HepG2 (cell line): Measurements from ENCODE around the gene CREBRF. TPM values are rescaled to one million over a fixed set of nuclear protein-coding genes. Genes with fewer than 3 reads are reported as not detected.
A peak's percentile ranks its signal among the peaks of the same experiment; 100 is the strongest.

ENCODE experiments used
- ATAC-seq: fragments of 200-7000 bp; cut with Tn5 transposase; 3 replicates; pipeline ENCODE4 v1.9.1; 2020; ENCODE audit warnings: mild to moderate bottlenecking, moderate library complexity
- BruUV-seq: library from RNA; stranded (reverse); fragments of 400-500 nt; replicated peaks from 2 replicates; lab custom pipeline; 2021; lab: Mats Ljungman, UMichigan
- CTCF ChIA-PET: fragments of 300-600 bp; formaldehyde crosslinking; extraction: SDS; loops from one replicate; lab custom pipeline; 2021; ENCODE audit warnings: low total read pairs, inconsistent platforms, low intra/inter-chr PET ratio; lab: Yijun Ruan, JAX
- POLR2A ChIA-PET: fragments of 350-600 bp; sonication (Branson Sonifier 250); formaldehyde crosslinking; loops from one replicate; lab custom pipeline; 2020; ENCODE audit warnings: antibody characterized with exemption, inconsistent platforms; lab: Yijun Ruan, JAX
- DNase-seq: peaks from one replicate; pipeline ENCODE4 v3.0.0-alpha.2; 2015; ENCODE audit warnings: low spot score
- FAIRE-seq: peaks from 3 replicates; lab custom pipeline; 2011; peaks lifted over from hg19 to GRCh38; lab: Jason Lieb, UNC
- H2AFZ ChIP-seq: one replicate; pipeline ENCODE4 v1.6.1; 2011; ENCODE audit warnings: low read length, inconsistent platforms
- H3K27ac ChIP-seq: fragments of 300-600 bp; 3 replicates; pipeline ENCODE4 v1.8.0; 2011; ENCODE audit warnings: mixed run types, mild to moderate bottlenecking, mixed read lengths, low read length, inconsistent platforms; ENCODE audit not compliant: insufficient read depth; ENCODE audit errors: extremely low read length
- H3K27me3 ChIP-seq, 2 experiments: fragments of 200-600 bp in 1 of 2; 2 replicates in 1 of 2; 3 replicates in 1 of 2; pipeline versions ENCODE4 v1.6.0 to v1.8.0; 2011; ENCODE audit warnings: low read length in 2 of 2, mild to moderate bottlenecking in 2 of 2, moderate library complexity in 2 of 2, inconsistent platforms in 1 of 2; ENCODE audit not compliant: insufficient read depth in 2 of 2, control insufficient read depth in 1 of 2
- H3K36me3 ChIP-seq, 2 experiments: fragments of 200-600 bp in 1 of 2; replicated peaks in 1 of 2; 2 replicates in 1 of 2; 3 replicates in 1 of 2; pipeline versions ENCODE4 v1.5.1 to v1.8.0; 2011; ENCODE audit warnings: low read length in 2 of 2, inconsistent platforms in 1 of 2; ENCODE audit not compliant: insufficient read depth in 2 of 2, control insufficient read depth in 1 of 2
- H3K4me1 ChIP-seq: 2 replicates; pipeline ENCODE4 v1.5.1; 2012; ENCODE audit warnings: low read length, inconsistent platforms; ENCODE audit not compliant: insufficient read depth
- H3K4me2 ChIP-seq: 2 replicates; pipeline ENCODE4 v1.6.0; 2011; ENCODE audit warnings: low read depth, low read length, inconsistent platforms
- H3K4me3 ChIP-seq, 3 experiments: fragments of 200-600 bp in 1 of 3; sonication (generic), shearing (Covaris generic) in 1 of 3; replicated peaks in 1 of 3; 2 replicates each; pipeline ENCODE4 v1.5.1; 2011 to 2016; ENCODE audit warnings: low read length in 3 of 3, inconsistent platforms in 2 of 3, low read depth in 2 of 3, mild to moderate bottlenecking in 2 of 3, control low read depth in 1 of 3, mixed read lengths in 1 of 3; ENCODE audit not compliant: insufficient read depth in 1 of 3
- H3K79me2 ChIP-seq: one replicate; pipeline ENCODE4 v1.6.1; 2011; ENCODE audit warnings: low read length, inconsistent platforms; ENCODE audit not compliant: insufficient read depth
- H3K9ac ChIP-seq: 2 replicates; pipeline ENCODE4 v1.6.0; 2011; ENCODE audit warnings: mild to moderate bottlenecking, low read depth, low read length, inconsistent platforms; ENCODE audit not compliant: insufficient read depth
- H3K9me3 ChIP-seq: 2 replicates; pipeline ENCODE4 v1.5.1; 2012; ENCODE audit warnings: mild to moderate bottlenecking, low read length
- H4K20me1 ChIP-seq: 2 replicates; pipeline ENCODE4 v1.6.0; 2011; ENCODE audit warnings: inconsistent platforms, mild to moderate bottlenecking, low read length, moderate library complexity; ENCODE audit not compliant: insufficient read depth
- HNF4A ChIP-seq: sonication (generic); formaldehyde crosslinking; IDR thresholded peaks from 2 replicates; pipeline ENCODE4 v1.4.0; 2020; ENCODE audit warnings: missing genetic modification reagents
- KDM2A ChIP-seq: sonication (generic); formaldehyde crosslinking; IDR thresholded peaks from 2 replicates; pipeline ENCODE4 v1.4.0; 2020; ENCODE audit warnings: low read depth, missing genetic modification reagents, borderline replicate concordance
- KMT2A ChIP-seq: sonication (generic); formaldehyde crosslinking; IDR thresholded peaks from 2 replicates; pipeline ENCODE4 v1.4.0; 2020; ENCODE audit warnings: missing genetic modification reagents
- MAFF ChIP-seq: IDR thresholded peaks from 2 replicates; pipeline ENCODE4 v1.6.1; 2011; ENCODE audit warnings: low read depth, low read length, improper control_type of control experiment
- NFIC ChIP-seq: IDR thresholded peaks from 2 replicates; pipeline ENCODE4 v1.6.1; 2012; ENCODE audit warnings: mild to moderate bottlenecking, low read length, inconsistent platforms
- NR2F1 ChIP-seq, 2 experiments: fragments of 450-650 bp in 1 of 2; formaldehyde crosslinking in 1 of 2; IDR thresholded peaks; 2 replicates each; pipeline versions ENCODE4 v1.5.0 to v1.6.1; 2016 to 2020; ENCODE audit warnings: mild to moderate bottlenecking in 1 of 2, missing compliant biosample characterization in 1 of 2, missing genetic modification reagents in 1 of 2, moderate library complexity in 1 of 2
- RXRA ChIP-seq: sonication (generic); formaldehyde crosslinking; IDR thresholded peaks from 2 replicates; pipeline ENCODE4 v1.5.1; 2020; ENCODE audit warnings: missing genetic modification reagents
- SALL1 ChIP-seq: sonication (generic); formaldehyde crosslinking; IDR thresholded peaks from 2 replicates; pipeline ENCODE4 v1.8.0; 2022; ENCODE audit warnings: mild to moderate bottlenecking, missing genetic modification reagents
- SMYD3 ChIP-seq: sonication (generic); formaldehyde crosslinking; IDR thresholded peaks from 2 replicates; pipeline ENCODE4 v1.8.1; 2023; ENCODE audit warnings: mild to moderate bottlenecking, missing genetic modification reagents
- SP1 ChIP-seq, 2 experiments: fragments of 450-650 bp in 1 of 2; sonication (generic) in 1 of 2; formaldehyde crosslinking in 1 of 2; IDR thresholded peaks; 2 replicates each; pipeline versions ENCODE4 v1.4.0 to v1.6.1; 2016 to 2020; ENCODE audit warnings: missing genetic modification reagents in 1 of 2
- ZBTB8A ChIP-seq: sonication (generic); formaldehyde crosslinking; IDR thresholded peaks from 2 replicates; pipeline ENCODE4 v1.4.0; 2020; ENCODE audit warnings: mild to moderate bottlenecking, low read depth, missing genetic modification reagents, borderline replicate concordance
- ZFX ChIP-seq: sonication (generic); formaldehyde crosslinking; IDR thresholded peaks from 2 replicates; pipeline ENCODE4 v1.4.0; 2020; ENCODE audit warnings: mild to moderate bottlenecking, low read depth, missing genetic modification reagents, moderate library complexity
- ZNF264 ChIP-seq: sonication (generic); formaldehyde crosslinking; IDR thresholded peaks from 2 replicates; pipeline ENCODE4 v1.4.0; 2020; ENCODE audit warnings: missing genetic modification reagents
- ZNF570 ChIP-seq: sonication (generic); formaldehyde crosslinking; IDR thresholded peaks from 2 replicates; pipeline ENCODE4 v1.4.0; 2020; ENCODE audit warnings: mild to moderate bottlenecking, missing genetic modification reagents, borderline replicate concordance
- ZNF891 ChIP-seq: sonication (generic); formaldehyde crosslinking; IDR thresholded peaks from 2 replicates; pipeline ENCODE4 v1.5.0; 2020; ENCODE audit warnings: mild to moderate bottlenecking, missing genetic modification reagents
- ZSCAN31 ChIP-seq: sonication (generic); formaldehyde crosslinking; IDR thresholded peaks from 2 replicates; pipeline ENCODE4 v1.5.0; 2020; ENCODE audit warnings: low read depth, mild to moderate bottlenecking, missing genetic modification reagents
- WGBS: methylation state at CpG from one replicate; pipeline ENCODE4 v1.1.6; 2017; ENCODE audit warnings: low lambda C conversion rate; 5-methylcytosine and 5-hydroxymethylcytosine counted together
- in situ Hi-C: cut with HindIII; loops from 2 replicates; pipeline ENCODE4 v1.10.0; 2017; ENCODE audit warnings: low pct_unique_long_range_greater_than_20kb; ENCODE audit not compliant: extremely low pct_ligation_motif_present
- intact Hi-C: fragments of 100-400 bp; cut with micrococcal nuclease; formaldehyde crosslinking; loops from one replicate; pipeline ENCODE4 v1.10.0; 2022; ENCODE audit not compliant: unreplicated experiment
- polyA plus RNA-seq, 8 experiments: library from polyadenylated mRNA; depleted of rRNA in 3 of 8; stranded (reverse) in 7 of 8; unstranded in 1 of 8; fragments of >200 nt; fragmentation: Illumina TruSeq in 4 of 8; extraction: Trizol in 4 of 8; gene quantifications; 2 replicates each; pipeline versions ENCODE4 v1.2.1 to v1.2.3, GENCODE V29; 2011 to 2016; ENCODE audit warnings: low read depth in 4 of 8, missing spikeins in 1 of 8, mixed read lengths in 1 of 8; ENCODE audit not compliant: insufficient read depth in 1 of 8
- total RNA-seq, 5 experiments: library from RNA; depleted of rRNA; stranded (reverse); fragments of >200 nt; fragmentation: Illumina TruSeq; extraction: Trizol; gene quantifications; 2 replicates each; pipeline ENCODE4 v1.2.3, GENCODE V29; 2016; ENCODE audit warnings: low read depth in 1 of 5
- TF ChIP-seq, protein P1 (sequence below): sonication (generic); formaldehyde crosslinking; IDR thresholded peaks from 2 replicates; pipeline ENCODE4 v1.4.0; 2020; ENCODE audit warnings: missing genetic modification reagents
- TF ChIP-seq, protein P2 (sequence below): IDR thresholded peaks from 2 replicates; pipeline ENCODE4 v1.6.1; 2012; ENCODE audit warnings: low read depth, low read length, improper control_type of control experiment
- TF ChIP-seq, protein P3 (sequence below): sonication (generic); formaldehyde crosslinking; IDR thresholded peaks from 2 replicates; pipeline ENCODE4 v1.8.1; 2023; ENCODE audit warnings: missing genetic modification reagents, inconsistent platforms, borderline replicate concordance
- TF ChIP-seq, protein P4 (sequence below): IDR thresholded peaks from 2 replicates; pipeline ENCODE4 v1.6.1; 2016; ENCODE audit warnings: low read depth, borderline replicate concordance

CREBRF gene
- total and polyA plus RNA-seq, 2 of the 13 experiments (the other 11 are each of a cell fraction or from before 2014, with no cell fraction given): 4.5 to 10.2 TPM

DNA sequence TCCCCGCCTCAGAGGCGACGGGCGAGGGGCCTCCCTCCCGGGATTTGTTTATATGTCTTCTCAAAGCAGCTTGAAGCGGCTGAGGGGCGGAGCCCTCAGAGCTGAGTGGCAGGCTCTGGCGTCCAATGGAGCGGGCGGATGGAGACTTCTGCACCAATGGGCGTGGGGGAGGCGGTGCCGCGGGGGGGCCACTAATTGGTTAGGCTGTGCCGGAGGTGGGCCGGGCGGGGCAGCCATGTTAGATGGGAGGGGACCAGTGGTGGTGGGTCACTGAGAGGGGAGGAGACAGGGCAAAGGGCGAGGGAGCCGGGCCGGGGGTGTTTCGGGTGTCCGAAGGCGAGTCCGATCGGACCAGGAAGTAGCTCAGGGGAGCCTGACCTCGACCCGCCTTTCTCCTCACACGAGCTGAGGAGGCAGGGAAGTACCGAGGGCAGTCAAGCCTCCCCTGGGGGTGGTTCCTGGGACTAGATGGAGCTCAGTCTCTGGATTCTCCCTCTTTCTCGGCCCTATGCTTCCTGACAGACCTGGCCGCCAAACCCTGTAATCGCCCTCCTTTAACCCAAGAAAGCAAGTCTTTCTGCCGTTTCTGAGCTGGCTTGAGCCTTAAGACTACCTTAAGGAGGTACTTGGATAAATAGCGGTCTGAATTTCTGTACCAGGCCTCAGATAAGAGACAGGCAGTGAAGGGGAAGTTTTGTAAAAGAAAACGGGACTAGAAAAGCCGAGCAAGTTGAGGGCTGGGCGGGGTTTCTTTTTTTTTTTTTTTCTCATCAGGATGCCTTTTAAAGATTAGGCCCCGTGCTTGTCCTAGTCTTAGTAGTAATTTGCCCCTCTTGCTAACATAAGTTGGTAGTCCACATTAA, 1.1 kb downstream of the CREBRF start:
- intact Hi-C loops: loop anchor here (2.0 to 5.0 kb wide), 4 partner anchors 35 to 88 kb away; partner anchors contain the start of genes ATP6V0E1 and BNIP1
- peak; percentile 67 for TF ChIP-seq RXRA (CRISPR knock-in tag)
- TF ChIP-seq, protein P1, sequence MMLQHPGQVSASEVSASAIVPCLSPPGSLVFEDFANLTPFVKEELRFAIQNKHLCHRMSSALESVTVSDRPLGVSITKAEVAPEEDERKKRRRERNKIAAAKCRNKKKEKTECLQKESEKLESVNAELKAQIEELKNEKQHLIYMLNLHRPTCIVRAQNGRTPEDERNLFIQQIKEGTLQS (CRISPR knock-in tag): no peak
- peak; percentile 60; the same call in 1 of the 2 replicates for TF ChIP-seq ZBTB8A (CRISPR knock-in tag)
- no peak for TF ChIP-seq ZNF891 (CRISPR knock-in tag)
- peak; percentile 77; the same call in 1 of the 2 replicates for TF ChIP-seq SMYD3 (CRISPR knock-in tag)
- TF ChIP-seq ZFX (CRISPR knock-in tag): peak; percentile 62; the same call in 1 of the 2 replicates
- TF ChIP-seq NR2F1 (CRISPR knock-in tag; IDR thresholded peaks at IDR 0.05): peak; percentile 45 to 46; a peak in 2 of 4 replicates
- TF ChIP-seq SALL1 (CRISPR knock-in tag): peak; percentile 57; the same call in 1 of the 2 replicates
- TF ChIP-seq KMT2A (CRISPR knock-in tag): peak; percentile 72; the same call in 1 of the 2 replicates
- peak; percentile 88; the same call in 1 of the 2 replicates for TF ChIP-seq KDM2A (CRISPR knock-in tag)
- no peak for TF ChIP-seq MAFF
- peak; percentile 62; the same call in 1 of the 2 replicates for TF ChIP-seq ZSCAN31 (CRISPR knock-in tag)
- TF ChIP-seq HNF4A: peak; percentile 68
- TF ChIP-seq, protein P2, sequence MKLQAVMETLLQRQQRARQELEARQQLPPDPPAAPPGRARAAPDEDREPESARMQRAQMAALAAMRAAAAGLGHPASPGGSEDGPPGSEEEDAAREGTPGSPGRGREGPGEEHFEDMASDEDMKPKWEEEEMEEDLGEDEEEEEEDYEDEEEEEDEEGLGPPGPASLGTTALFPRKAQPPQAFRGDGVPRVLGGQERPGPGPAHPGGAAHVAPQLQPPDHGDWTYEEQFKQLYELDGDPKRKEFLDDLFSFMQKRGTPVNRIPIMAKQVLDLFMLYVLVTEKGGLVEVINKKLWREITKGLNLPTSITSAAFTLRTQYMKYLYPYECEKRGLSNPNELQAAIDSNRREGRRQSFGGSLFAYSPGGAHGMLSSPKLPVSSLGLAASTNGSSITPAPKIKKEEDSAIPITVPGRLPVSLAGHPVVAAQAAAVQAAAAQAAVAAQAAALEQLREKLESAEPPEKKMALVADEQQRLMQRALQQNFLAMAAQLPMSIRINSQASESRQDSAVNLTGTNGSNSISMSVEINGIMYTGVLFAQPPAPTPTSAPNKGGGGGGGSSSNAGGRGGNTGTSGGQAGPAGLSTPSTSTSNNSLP: no peak
- TF ChIP-seq, protein P3, sequence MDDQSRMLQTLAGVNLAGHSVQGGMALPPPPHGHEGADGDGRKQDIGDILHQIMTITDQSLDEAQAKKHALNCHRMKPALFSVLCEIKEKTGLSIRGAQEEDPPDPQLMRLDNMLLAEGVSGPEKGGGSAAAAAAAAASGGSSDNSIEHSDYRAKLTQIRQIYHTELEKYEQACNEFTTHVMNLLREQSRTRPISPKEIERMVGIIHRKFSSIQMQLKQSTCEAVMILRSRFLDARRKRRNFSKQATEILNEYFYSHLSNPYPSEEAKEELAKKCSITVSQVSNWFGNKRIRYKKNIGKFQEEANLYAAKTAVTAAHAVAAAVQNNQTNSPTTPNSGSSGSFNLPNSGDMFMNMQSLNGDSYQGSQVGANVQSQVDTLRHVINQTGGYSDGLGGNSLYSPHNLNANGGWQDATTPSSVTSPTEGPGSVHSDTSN: peak; percentile 68; the same call in 1 of the 2 replicates
- TF ChIP-seq SP1 (IDR thresholded peaks at IDR 0.05): no peak
- peak; percentile 95 for TF ChIP-seq SP1 (CRISPR knock-in tag; IDR thresholded peaks at IDR 0.05)
- no peak for TF ChIP-seq NFIC
- no peak for TF ChIP-seq ZNF570
- peak; percentile 20 for TF ChIP-seq ZNF264
- TF ChIP-seq, protein P4, sequence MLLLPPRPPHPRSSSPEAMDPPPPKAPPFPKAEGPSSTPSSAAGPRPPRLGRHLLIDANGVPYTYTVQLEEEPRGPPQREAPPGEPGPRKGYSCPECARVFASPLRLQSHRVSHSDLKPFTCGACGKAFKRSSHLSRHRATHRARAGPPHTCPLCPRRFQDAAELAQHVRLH (CRISPR knock-in tag): peak; percentile 67; the same call in 1 of the 2 replicates

More for the DNA sequence above, 1.1 kb downstream of the CREBRF start:
- Histone ChIP-seq H3K36me3 (no peaks in the 10 kb centered on the region), H3K9ac (peak overlapping the region; percentile 84), H3K9me3 (no peaks in the 10 kb centered on the region), H3K4me3 (peak overlapping the region; percentile 83 to 98 (median 93)), H4K20me1 (no peaks in the 10 kb centered on the region), H3K79me2 (peaks cover 20% of the 10 kb centered on the region), H3K4me1 (peaks cover 36% of the 10 kb centered on the region), H3K27ac (peak overlapping the region; percentile 89), H3K4me2 (peak overlapping the region; percentile 69), H2AFZ (peak overlapping the region; percentile 31), H3K27me3 (no peaks in the 10 kb centered on the region; a peak in 1 of 5 replicates)
- FAIRE-seq (peak; percentile 82), ATAC-seq (peak; percentile 91), DNase-seq (peak; percentile 97)
- WGBS: under 1% methylated on average over 21 of the region's 38 CpGs
- TSS peak; percentile 68 for BruUV-seq
- CTCF ChIA-PET: no interaction called here
- in situ Hi-C loops: loop anchor here (5.0 kb wide), 2 partner anchors 40 to 75 kb away; partner anchors contain the start of gene ATP6V0E1
- POLR2A ChIA-PET: interaction anchor here (0.8 to 1.8 kb wide), 17 partner anchors 9 to 342 kb away, joined by 3 to 20 read pairs (median 5); partner anchors contain the start of genes ATP6V0E1, RPL26L1 and STC2
